SK-N-SH (cell line): ENCODE results near the gene C2orf15.

ENCODE experiments used
- GATA2 ChIP-seq: sonication (generic); formaldehyde crosslinking; IDR thresholded peaks from 2 replicates; pipeline ENCODE4 v1.5.0; 2020; ENCODE audit warnings: mild to moderate bottlenecking, missing genetic modification reagents
- JUND ChIP-seq: IDR thresholded peaks from 2 replicates; pipeline ENCODE4 v1.4.0; 2012
- POLR2AphosphoS5 ChIP-seq: IDR thresholded peaks from 2 replicates; pipeline ENCODE4 v1.6.1; 2012; ENCODE audit warnings: low read depth, low read length
- RCOR1 ChIP-seq: fragments of 150-350 bp; IDR thresholded peaks from 2 replicates; pipeline ENCODE4 v1.6.1; 2017; ENCODE audit warnings: antibody characterized with exemption, low read length
- TAF1 ChIP-seq: IDR thresholded peaks from 2 replicates; pipeline ENCODE4 v1.6.1; 2012; ENCODE audit warnings: low read depth, mild to moderate bottlenecking, low read length, moderate library complexity, borderline replicate concordance
- TCF12 ChIP-seq: IDR thresholded peaks from 2 replicates; pipeline ENCODE4 v1.4.0; 2012
- TF ChIP-seq, protein P1 (sequence below): fragments of 200-600 bp; sonication (generic); IDR thresholded peaks from 2 replicates; pipeline ENCODE4 v1.6.1; 2017; ENCODE audit warnings: antibody characterized with exemption, mild to moderate bottlenecking, moderate library complexity
- TF ChIP-seq, protein P2 (sequence below): IDR thresholded peaks from 2 replicates; pipeline ENCODE4 v1.4.0; 2012; ENCODE audit warnings: low read depth, borderline replicate concordance

DNA sequence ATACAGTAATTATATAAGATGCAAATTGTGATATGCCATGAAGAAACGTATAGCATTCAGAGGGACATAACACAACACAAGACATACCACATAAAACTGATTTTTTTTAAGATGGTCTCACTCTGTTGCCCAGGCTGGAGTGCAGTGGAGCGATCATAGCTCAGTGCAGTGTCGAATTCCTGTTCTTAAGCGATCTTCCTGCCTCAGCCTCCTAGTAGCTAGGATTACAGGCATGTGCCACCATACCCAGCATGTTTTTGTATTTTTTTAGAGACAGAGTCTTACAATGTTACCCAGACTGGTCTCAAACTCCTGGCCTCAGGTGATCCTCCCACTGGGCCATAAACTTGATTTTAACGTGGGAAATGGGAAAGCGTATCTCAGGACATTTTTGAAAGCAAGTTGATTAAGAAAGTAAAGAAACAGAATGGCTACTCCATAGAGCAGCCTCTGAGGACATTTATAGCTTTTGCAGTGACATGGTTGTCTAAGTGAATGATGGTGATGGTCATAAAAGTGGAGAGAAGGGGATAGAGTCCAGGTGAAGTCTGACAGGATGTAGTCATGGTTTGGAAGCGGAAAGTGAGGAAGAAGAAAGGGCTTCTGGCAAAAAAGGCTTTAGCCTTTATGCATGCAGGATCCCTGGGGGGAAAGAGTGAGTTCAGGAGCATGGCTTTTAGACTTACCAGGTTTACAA lies 10.8 kb downstream of the C2orf15 start:
- TF ChIP-seq RCOR1 (no peak), TCF12 (no peak), JUND (no peak), TAF1 (no peak), GATA2 (CRISPR knock-in tag) (no peak), POLR2AphosphoS5 (no peak)
- TF ChIP-seq, protein P1, sequence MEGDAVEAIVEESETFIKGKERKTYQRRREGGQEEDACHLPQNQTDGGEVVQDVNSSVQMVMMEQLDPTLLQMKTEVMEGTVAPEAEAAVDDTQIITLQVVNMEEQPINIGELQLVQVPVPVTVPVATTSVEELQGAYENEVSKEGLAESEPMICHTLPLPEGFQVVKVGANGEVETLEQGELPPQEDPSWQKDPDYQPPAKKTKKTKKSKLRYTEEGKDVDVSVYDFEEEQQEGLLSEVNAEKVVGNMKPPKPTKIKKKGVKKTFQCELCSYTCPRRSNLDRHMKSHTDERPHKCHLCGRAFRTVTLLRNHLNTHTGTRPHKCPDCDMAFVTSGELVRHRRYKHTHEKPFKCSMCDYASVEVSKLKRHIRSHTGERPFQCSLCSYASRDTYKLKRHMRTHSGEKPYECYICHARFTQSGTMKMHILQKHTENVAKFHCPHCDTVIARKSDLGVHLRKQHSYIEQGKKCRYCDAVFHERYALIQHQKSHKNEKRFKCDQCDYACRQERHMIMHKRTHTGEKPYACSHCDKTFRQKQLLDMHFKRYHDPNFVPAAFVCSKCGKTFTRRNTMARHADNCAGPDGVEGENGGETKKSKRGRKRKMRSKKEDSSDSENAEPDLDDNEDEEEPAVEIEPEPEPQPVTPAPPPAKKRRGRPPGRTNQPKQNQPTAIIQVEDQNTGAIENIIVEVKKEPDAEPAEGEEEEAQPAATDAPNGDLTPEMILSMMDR, result no peak
- TF ChIP-seq, protein P2, sequence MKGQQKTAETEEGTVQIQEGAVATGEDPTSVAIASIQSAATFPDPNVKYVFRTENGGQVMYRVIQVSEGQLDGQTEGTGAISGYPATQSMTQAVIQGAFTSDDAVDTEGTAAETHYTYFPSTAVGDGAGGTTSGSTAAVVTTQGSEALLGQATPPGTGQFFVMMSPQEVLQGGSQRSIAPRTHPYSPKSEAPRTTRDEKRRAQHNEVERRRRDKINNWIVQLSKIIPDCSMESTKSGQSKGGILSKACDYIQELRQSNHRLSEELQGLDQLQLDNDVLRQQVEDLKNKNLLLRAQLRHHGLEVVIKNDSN, result no peak
